ENCODE data around the gene PTER.

PTER gene

DNA sequence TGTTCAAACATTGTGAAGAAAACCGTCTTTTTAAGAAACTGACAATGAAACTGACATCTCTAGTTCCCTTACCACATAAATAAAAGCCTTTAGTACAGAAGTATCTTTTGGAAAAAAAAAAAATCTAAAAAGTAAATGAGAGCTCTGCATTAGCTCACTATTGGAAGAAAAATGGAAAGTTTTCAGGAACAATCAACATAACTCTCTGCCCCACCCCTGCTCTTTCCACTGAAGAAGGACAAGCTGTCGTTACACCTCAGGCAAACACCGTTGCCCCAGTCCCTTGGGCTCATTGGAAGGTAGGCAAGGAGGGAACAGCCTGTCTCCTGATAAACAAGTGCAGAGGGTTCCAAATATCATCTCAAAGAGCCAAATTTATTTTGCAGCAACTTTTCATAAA lies 107.3 kb downstream of the PTER start:
- no peak for DNase-seq (ENCODE audit: low spot score)

DNA sequence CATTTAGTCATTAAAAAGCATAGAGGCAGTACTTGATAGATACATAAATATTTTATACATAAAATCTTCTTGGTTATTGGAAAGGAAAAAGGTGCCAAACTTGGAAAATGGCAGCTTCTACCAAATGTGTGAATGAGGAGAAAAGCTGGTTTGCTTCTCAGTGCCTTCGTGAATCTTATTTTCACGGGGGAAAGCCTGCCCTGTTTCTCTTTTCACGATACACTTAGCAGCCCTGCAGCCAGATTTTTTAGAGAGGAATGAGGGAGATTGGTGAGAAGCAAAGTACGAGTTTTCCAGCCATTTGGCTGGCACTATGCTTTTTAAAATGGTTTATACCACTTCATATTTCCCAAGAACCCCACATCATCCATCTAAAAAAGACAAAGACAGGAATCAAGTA lies 107.8 kb downstream of the PTER start:
- no peak for DNase-seq (ENCODE audit: low spot score)

DNA sequence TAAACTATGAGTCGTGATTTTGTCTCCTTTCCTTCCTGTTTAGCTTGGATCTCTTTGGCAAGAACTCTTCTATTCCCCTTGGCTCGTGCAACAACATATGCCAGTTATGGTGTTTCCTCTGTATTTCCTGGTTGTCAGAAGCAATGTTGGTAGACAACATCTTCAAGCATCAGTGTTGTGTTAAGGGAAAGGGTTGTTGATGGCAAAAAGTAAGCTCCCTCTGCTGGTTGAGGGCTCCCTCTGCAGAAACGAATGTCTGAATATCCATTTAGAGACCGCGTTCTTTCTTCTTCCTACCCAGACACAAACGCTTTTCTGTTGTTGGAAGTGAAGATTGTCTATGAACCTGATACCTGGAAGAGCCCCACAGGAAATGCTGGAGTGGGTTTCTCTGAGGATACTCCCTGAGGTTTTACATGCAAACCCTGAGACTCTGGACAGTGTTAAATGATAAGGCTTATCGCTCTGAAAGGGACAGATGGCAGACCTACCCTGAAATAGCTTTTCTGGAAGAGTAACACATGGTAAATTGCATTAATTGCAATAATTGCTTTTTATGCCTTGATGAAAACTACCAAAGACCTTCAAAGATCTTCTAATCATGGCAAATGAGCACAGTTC lies 108.4 kb downstream of the PTER start:
- DNase-seq (ENCODE audit: low spot score), result peak; percentile 74

DNA sequence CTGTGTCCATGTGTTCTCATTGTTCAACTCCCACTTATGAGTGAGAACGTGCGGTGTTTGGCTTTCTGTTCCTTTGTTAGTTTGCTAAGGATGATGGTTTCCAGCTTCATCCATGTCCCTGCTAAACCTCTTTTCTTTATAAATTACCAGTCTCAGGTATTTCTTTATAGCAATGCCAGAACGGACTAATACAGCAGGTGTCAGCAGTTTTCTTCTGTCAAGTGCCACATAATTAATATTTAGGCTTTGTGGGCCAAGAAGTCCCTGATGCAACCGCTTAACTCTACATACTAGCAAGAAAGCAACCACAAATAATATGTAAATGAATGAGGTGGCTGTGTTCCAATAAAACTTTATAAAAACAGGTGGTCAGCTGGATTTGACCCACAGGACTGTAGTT lies 111.2 kb downstream of the PTER start:
- DNase-seq (ENCODE audit: low spot score), result no peak

DNA sequence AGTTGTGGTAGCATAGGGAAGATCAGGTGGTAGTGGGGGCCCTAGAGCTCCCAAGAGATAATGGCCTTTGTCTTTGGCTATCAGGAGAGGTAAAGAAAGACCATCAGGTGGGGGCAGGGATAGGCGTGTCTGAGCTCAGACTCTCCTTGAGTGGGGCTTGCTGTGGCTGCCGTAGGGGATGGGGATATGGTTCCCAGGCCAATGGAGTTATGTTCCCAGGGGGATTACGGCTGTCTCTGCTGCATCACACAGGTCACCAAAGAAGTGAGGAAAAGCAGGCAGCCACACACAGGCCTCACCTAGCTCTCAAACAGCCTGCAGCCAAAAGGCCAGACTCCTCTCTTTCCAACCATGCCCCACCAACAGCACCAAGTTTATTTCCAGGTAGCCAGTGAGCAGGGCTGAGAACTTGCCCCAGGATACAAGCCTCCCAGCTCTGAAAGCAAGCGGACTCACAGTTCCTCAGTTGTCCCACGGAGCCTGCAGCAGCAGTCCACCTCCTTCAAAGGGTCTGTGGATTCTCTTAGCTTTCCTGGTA lies 122.5 kb downstream of the PTER start:
- no peak for DNase-seq (ENCODE audit: low spot score)

DNA sequence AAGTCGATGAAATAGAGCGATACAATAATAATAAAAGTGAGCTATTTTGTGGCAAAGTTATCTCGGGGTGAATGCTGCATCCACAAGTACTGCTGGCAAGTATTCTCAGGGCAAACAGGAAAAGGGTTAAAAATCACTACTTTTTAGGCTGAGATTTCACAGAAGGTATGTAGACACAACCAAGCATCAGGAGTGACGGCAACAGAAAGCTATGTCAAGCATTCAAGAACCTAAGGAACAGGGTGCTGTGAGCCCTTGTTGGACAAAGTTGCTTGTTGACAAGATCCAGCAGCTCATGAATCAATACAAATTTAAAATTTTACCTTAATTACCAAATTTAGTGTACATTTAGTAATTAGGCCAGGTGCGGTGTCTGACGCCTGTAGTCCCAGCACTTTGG lies 126.1 kb downstream of the PTER start:
- no peak for DNase-seq (ENCODE audit: low spot score)
